ENCODE data around the gene TMEM232.

The TMEM232 gene

GRCh38 chr5:110371011-110371724 is 355.3 kb downstream of the TMEM232 start:
- in situ Hi-C loops (cut with MboI; ENCODE audit: low sequenced_read_pairs, unreplicated experiment) = no loop called here
- no peak for TF ChIP-seq CTCF (IDR thresholded peaks at IDR 0.05; ENCODE audit: borderline replicate concordance, control extremely low read depth, extremely low read depth, insufficient read depth, missing control alignments)
- no peak for DNase-seq (ENCODE audit: low spot score)

Data from GM13976 (cell line).